ENCODE data around the gene THSD7A. TPM values are rescaled to one million over a fixed set of nuclear protein-coding genes. Genes with fewer than 3 reads are reported as not detected.

The THSD7A gene
- total and polyA plus RNA-seq, 9 of the 15 experiments (the other 6 are each of a cell fraction or from before 2014, with no cell fraction given), result 0.01 to 0.02 TPM; not detected in 7

DNA sequence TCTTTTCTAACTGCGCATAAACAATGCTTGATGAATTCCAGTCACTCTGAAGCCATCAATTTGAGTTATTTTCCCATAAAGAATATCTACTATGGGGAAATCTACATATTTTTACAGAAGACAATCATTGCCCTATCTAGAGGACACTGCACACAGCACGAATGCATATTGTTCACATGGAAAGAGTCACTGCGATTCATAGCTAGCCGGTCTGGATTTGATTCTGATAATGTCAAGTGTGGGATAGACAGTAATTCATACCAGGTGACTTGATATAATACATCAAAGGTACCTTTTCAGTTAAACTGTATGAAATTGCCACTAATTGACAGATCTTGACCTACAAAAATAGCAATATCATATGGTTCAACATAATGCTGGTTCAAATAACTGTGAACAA is 255.7 kb downstream of the THSD7A start:
- in situ Hi-C loops (cut with MboI), result no loop called here
- no peaks in the 10 kb centered on the region for H4K20me1 ChIP-seq (replicated peaks; ENCODE audit: control insufficient read depth, insufficient read depth, low read length)
- no peak for FAIRE-seq
- no TSS peak for BruUV-seq (replicated peaks)
- no peak overlapping the region for H3K4me2 ChIP-seq (ENCODE audit: insufficient read depth, low read length)
- peaks cover 2% of the 10 kb centered on the region; the same call in 1 of the 2 replicates for H3K9me3 ChIP-seq (replicated peaks; ENCODE audit: control insufficient read depth, insufficient read depth, low read depth, low read length)
- no peak for DNase-seq (ENCODE audit: extremely low read depth in 1 of 4, low spot score in 3 of 4)
- intact Hi-C loops (cut with micrococcal nuclease), result no loop called here
- no peak overlapping the region for H3K9ac ChIP-seq (ENCODE audit: insufficient read depth in 1 of 2, low read depth in 2 of 2, low read length in 2 of 2)
- no peak overlapping the region for H2AFZ ChIP-seq (ENCODE audit: low read depth, low read length)
- no peak for TF ChIP-seq RB1 (IDR thresholded peaks at IDR 0.05; ENCODE audit: low read depth)
- TF ChIP-seq, protein P1, sequence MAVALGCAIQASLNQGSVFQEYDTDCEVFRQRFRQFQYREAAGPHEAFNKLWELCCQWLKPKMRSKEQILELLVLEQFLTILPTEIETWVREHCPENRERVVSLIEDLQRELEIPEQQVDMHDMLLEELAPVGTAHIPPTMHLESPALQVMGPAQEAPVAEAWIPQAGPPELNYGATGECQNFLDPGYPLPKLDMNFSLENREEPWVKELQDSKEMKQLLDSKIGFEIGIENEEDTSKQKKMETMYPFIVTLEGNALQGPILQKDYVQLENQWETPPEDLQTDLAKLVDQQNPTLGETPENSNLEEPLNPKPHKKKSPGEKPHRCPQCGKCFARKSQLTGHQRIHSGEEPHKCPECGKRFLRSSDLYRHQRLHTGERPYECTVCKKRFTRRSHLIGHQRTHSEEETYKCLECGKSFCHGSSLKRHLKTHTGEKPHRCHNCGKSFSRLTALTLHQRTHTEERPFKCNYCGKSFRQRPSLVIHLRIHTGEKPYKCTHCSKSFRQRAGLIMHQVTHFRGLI (CRISPR knock-in tag; IDR thresholded peaks at IDR 0.05), result no peak
- TF ChIP-seq HCFC1 (IDR thresholded peaks at IDR 0.05; ENCODE audit: low read depth, low read length), result no peak
- TF ChIP-seq ZEB2 (IDR thresholded peaks at IDR 0.05), result no peak
- no peak for TF ChIP-seq MYBL2 (IDR thresholded peaks at IDR 0.05; ENCODE audit: low read depth)
- no peak for TF ChIP-seq MYBL2 (CRISPR knock-in tag; IDR thresholded peaks at IDR 0.05; ENCODE audit: borderline replicate concordance)
- no peak for TF ChIP-seq MCM7 (IDR thresholded peaks at IDR 0.05)
- no peak for TF ChIP-seq POLR2G (IDR thresholded peaks at IDR 0.05; ENCODE audit: low read depth, low read length)
- TF ChIP-seq, protein P2, sequence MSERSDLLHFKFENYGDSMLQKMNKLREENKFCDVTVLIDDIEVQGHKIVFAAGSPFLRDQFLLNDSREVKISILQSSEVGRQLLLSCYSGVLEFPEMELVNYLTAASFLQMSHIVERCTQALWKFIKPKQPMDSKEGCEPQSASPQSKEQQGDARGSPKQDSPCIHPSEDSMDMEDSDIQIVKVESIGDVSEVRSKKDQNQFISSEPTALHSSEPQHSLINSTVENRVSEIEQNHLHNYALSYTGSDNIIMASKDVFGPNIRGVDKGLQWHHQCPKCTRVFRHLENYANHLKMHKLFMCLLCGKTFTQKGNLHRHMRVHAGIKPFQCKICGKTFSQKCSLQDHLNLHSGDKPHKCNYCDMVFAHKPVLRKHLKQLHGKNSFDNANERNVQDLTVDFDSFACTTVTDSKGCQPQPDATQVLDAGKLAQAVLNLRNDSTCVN (CRISPR knock-in tag; IDR thresholded peaks at IDR 0.05), result no peak
- TF ChIP-seq, protein P3, sequence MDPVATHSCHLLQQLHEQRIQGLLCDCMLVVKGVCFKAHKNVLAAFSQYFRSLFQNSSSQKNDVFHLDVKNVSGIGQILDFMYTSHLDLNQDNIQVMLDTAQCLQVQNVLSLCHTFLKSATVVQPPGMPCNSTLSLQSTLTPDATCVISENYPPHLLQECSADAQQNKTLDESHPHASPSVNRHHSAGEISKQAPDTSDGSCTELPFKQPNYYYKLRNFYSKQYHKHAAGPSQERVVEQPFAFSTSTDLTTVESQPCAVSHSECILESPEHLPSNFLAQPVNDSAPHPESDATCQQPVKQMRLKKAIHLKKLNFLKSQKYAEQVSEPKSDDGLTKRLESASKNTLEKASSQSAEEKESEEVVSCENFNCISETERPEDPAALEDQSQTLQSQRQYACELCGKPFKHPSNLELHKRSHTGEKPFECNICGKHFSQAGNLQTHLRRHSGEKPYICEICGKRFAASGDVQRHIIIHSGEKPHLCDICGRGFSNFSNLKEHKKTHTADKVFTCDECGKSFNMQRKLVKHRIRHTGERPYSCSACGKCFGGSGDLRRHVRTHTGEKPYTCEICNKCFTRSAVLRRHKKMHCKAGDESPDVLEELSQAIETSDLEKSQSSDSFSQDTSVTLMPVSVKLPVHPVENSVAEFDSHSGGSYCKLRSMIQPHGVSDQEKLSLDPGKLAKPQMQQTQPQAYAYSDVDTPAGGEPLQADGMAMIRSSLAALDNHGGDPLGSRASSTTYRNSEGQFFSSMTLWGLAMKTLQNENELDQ (CRISPR knock-in tag; IDR thresholded peaks at IDR 0.05; ENCODE audit: borderline replicate concordance), result no peak
- no peak for TF ChIP-seq SMARCC2 (IDR thresholded peaks at IDR 0.05; ENCODE audit: low read depth)
- TF ChIP-seq MTA3 (IDR thresholded peaks at IDR 0.05; ENCODE audit: borderline replicate concordance), result no peak
- TF ChIP-seq DIDO1 (tag; IDR thresholded peaks at IDR 0.05; ENCODE audit: low read depth), result no peak
- no peaks in the 10 kb centered on the region for H3K4me1 ChIP-seq (replicated peaks in 1 of 2; ENCODE audit: control insufficient read depth in 2 of 2, insufficient read depth in 2 of 2, low read length in 2 of 2)
- no peaks in the 10 kb centered on the region for H3K9me1 ChIP-seq (ENCODE audit: control insufficient read depth, insufficient read depth, low read length)
- ChIA-PET CTCF (ENCODE audit: low intra/inter-chr PET ratio) (interaction anchor here (0.5 kb wide), 1 partner anchor 1244 kb away, joined by 3 read pairs; no protein-coding TSS in a partner anchor), POLR2A (no interaction called here)
- 6% methylated on average over 4 of the region's 4 CpGs for WGBS (ENCODE audit: insufficient coverage, low coverage, missing lambda C conversion rate)
- no peak for ATAC-seq
- no peaks in the 10 kb centered on the region for H3K79me2 ChIP-seq (ENCODE audit: control insufficient read depth, insufficient read depth, low read length)
- no peaks in the 10 kb centered on the region for H3K36me3 ChIP-seq (ENCODE audit: control insufficient read depth, insufficient read depth, low read length)
- no peaks in the 10 kb centered on the region for H3K27me3 ChIP-seq (ENCODE audit: control insufficient read depth in 2 of 2, insufficient read depth in 2 of 2, low read length in 2 of 2)
- H3K27ac ChIP-seq (ENCODE audit: extremely low read depth, low read depth, low read length), result no peak overlapping the region
- H3K4me3 ChIP-seq, result no peak overlapping the region
